Placental pericyte (primary cell): ENCODE data around the gene ZZZ3. TPM values are rescaled to one million over a fixed set of nuclear protein-coding genes. Genes with fewer than 3 reads are reported as not detected.

Experiments
- small RNA-seq: library from RNA; depleted of rRNA; stranded (forward); fragments of <200 nt; gene quantifications from one replicate; pipeline ENCODE3, GENCODE V24; 2012; ENCODE audit warnings: low replicate concordance
- total RNA-seq: library from RNA; depleted of rRNA; stranded (reverse); fragments of >200 nt; gene quantifications from 2 replicates; pipeline ENCODE4 v1.2.3, GENCODE V29; 2012

Gene ZZZ3
- total RNA-seq = 50.3 and 91.3 TPM in 2 replicates

GRCh38 chr1:77682460-77683159, at the start of gene ZZZ3:
Gene ZZZ3 (minus strand): TSS chr1:77682658. CDS start chr1:77633354, 49,304 bp downstream.

Small RNA genes within 50 kb of the gene (small RNA-seq; reads per million reads assigned to genes)
- not detected for gene RN7SL370P

Other genes starting within 250 kb of the ZZZ3 start
- gene USP33, start 77.2 kb upstream of the ZZZ3 start, total RNA-seq = 55.4 and 80.0 TPM in 2 replicates
- 13.8 and 20.5 TPM in 2 replicates for gene MIGA1, start 97.0 kb upstream of the ZZZ3 start, total RNA-seq
- 5.7 and 10.2 TPM in 2 replicates for gene NEXN, start 206.0 kb upstream of the ZZZ3 start, total RNA-seq